SH-SY5Y (cell line): ENCODE data around the gene C9orf85.

ENCODE experiments used
- GATA2 ChIP-seq: IDR thresholded peaks from 2 replicates; pipeline ENCODE4 v1.6.1; 2011; ENCODE audit warnings: mild to moderate bottlenecking, low read depth, low read length
- GATA3 ChIP-seq: IDR thresholded peaks from 2 replicates; pipeline ENCODE4 v1.6.1; 2011; ENCODE audit warnings: low read depth, mild to moderate bottlenecking, low read length, moderate library complexity

DNA sequence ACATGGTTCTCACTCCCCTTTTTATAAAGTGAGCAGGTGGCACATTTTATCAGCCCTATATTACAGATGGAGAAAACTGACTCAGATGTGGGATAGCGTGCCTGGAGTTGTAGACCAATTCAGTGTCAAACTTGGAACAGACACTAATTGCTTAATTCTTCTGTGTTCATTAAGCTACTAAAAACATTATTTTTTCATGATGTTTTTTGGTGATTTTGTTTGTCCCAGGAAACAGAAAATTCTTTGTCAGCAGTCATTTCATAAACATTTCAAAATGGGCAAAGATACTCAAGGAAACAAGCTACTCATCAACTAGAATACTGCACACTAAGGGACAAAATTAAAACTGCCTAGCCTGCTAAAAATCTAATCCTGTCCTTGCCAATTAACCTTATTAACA, 2.6 kb upstream of the C9orf85 start:
- TF ChIP-seq GATA2 (no peak), GATA3 (no peak)
